Measurements from ENCODE around the gene PTPRH.

Gene PTPRH

GRCh38 chr19:55246462-55247451 is 37.5 kb upstream of the PTPRH start:
- DNase-seq (ENCODE audit: low spot score) = no peak

GRCh38 chr19:55245236-55245904 is 36.1 kb upstream of the PTPRH start:
- DNase-seq (ENCODE audit: low spot score) = no peak

- no peak for DNase-seq (ENCODE audit: low spot score)
Measured at GRCh38 chr19:55244004-55244680, 34.8 kb upstream of the PTPRH start.

GRCh38 chr19:55242517-55242916 is 33.2 kb upstream of the PTPRH start:
- no peak for DNase-seq (ENCODE audit: low spot score)

- DNase-seq (ENCODE audit: low spot score) = no peak
Measured at GRCh38 chr19:55241935-55242464, 32.7 kb upstream of the PTPRH start.

- no peak for DNase-seq (ENCODE audit: low spot score)
Measured at GRCh38 chr19:55241143-55241934, 32.0 kb upstream of the PTPRH start.

- DNase-seq (ENCODE audit: low spot score) = no peak
Measured at GRCh38 chr19:55240713-55241020, 31.4 kb upstream of the PTPRH start.

- no peak for DNase-seq (ENCODE audit: low spot score)
Measured at GRCh38 chr19:55239004-55239403, 29.7 kb upstream of the PTPRH start.

GRCh38 chr19:55238030-55238429 is 28.7 kb upstream of the PTPRH start:
- no peak for DNase-seq (ENCODE audit: low spot score)

GRCh38 chr19:55232986-55233385 is 23.7 kb upstream of the PTPRH start:
- DNase-seq (ENCODE audit: low spot score) = no peak

GRCh38 chr19:55232286-55232602 is 22.9 kb upstream of the PTPRH start:
- DNase-seq (ENCODE audit: low spot score) = no peak

- no peak for DNase-seq (ENCODE audit: low spot score)
Measured at GRCh38 chr19:55231391-55232285, 22.3 kb upstream of the PTPRH start.

- DNase-seq (ENCODE audit: low spot score) = no peak
Measured at GRCh38 chr19:55230780-55231179, 21.5 kb upstream of the PTPRH start.

GRCh38 chr19:55230329-55230728 is 21.0 kb upstream of the PTPRH start:
- no peak for DNase-seq (ENCODE audit: low spot score)

- DNase-seq (ENCODE audit: low spot score) = no peak
Measured at GRCh38 chr19:55229789-55230182, 20.5 kb upstream of the PTPRH start.

GRCh38 chr19:55229145-55229788 is 20.0 kb upstream of the PTPRH start:
- DNase-seq (ENCODE audit: low spot score) = no peak

- no peak for DNase-seq (ENCODE audit: low spot score)
Measured at GRCh38 chr19:55228403-55229031, 19.2 kb upstream of the PTPRH start, which contains the start of gene TMEM86B. TSS of gene TMEM86B (minus strand) at chr19:55228763. CDS start at chr19:55228741, 22 bp downstream.

- DNase-seq (ENCODE audit: low spot score) = no peak
Measured at GRCh38 chr19:55228015-55228391, 18.7 kb upstream of the PTPRH start.

GRCh38 chr19:55227241-55228014 is 18.1 kb upstream of the PTPRH start:
- DNase-seq (ENCODE audit: low spot score) = no peak
